ENCODE results near the gene GOPC. TPM values are rescaled to one million over a fixed set of nuclear protein-coding genes. Genes with fewer than 3 reads are reported as not detected.
A peak's percentile ranks its signal among the peaks of the same experiment; 100 is the strongest.
"Not testable (repeated sequence)": the region's sequence is repeated elsewhere in the genome, so short reads cannot be mapped to it uniquely, and the experiment has no call there.

The GOPC gene
- polyA plus RNA-seq = 10 to 100 TPM in 1 of 2 donors, 1 to 10 TPM in 1; 8.6 to 12.1 TPM

DNA sequence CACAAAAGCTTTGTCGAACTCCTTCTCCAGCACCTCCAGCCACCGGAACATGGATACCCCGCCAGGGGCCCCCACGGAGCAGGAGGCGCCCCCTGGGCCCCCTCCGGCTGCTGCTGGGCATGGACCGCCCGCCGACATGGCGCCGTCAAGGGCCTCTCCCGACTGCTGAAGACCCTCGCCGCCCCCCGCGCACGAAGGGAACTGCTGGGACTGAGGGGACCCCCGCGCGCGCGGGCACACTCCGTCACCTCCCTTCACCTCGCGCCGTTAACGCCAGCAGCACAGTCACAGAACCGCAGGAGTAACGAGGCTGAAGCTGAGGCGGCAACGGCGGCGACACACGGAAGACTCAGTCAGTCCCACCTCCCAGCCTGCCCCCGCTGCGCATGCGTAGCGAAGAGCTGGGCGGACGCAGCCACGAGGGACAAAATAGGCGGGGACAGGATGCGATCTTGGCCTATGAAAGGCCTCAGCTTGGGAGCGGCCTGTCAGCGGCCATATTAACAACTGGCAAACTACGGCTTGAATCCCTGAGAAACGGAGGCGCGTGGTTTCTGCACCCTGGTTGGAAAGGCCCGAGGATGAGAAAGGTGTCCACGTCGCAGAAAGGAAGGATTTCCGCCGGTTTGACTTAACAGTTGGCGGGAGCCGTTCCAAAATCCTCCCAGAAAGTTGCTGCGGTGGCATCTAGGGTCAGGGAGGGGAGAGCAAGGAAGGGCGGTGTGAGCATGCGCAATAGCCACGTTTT, at the start of gene GOPC:
TSS of gene GOPC (minus strand) at position 361 of the 748 bp plus-strand sequence. CDS start at position 138, 223 bp downstream.
- H3K27ac ChIP-seq (ENCODE audit: low read depth in 2 of 2, low read length in 1 of 2) = peak within 1 kb of the TSS; percentile 97 to 100
- WGBS, 2 donors = 0 to 1% methylated on average over 60 of the region's 60 CpGs

DNA sequence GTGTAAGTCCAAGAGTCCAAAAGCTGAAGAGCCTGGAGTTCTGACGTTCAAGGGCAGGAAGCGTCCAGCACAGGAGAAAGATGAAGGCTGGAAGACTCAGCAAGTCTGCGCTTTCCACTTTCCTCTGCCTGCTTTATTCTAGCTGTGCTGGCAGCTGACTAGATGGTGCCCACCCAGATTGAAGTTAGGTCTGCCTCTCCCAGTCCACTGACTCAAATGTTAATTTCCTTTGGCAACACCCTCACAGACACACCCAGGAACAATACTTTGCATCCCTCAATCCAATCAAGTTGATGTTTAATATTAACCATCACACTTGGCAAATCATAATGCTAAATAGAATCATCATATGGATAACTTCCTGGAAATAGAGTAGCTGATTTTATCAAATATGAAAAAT, 49.7 kb upstream of the GOPC start:
- not testable (repeated sequence) for H3K27ac ChIP-seq (ENCODE audit: low read depth in 2 of 2, low read length in 1 of 2); H3K4me3 ChIP-seq (ENCODE audit: low read depth in 1 of 2, low read length in 2 of 2); H3K36me3 ChIP-seq (ENCODE audit: control insufficient read depth in 2 of 2, insufficient read depth in 2 of 2, low read length in 1 of 2); H3K9me3 ChIP-seq (ENCODE audit: control insufficient read depth in 2 of 2, insufficient read depth in 1 of 2, low read depth in 1 of 2, low read length in 1 of 2); H3K4me1 ChIP-seq (ENCODE audit: control insufficient read depth in 2 of 2, insufficient read depth in 2 of 2, low read length in 1 of 2); H3K27me3 ChIP-seq (ENCODE audit: control insufficient read depth in 1 of 2, insufficient read depth in 2 of 2, low read length in 2 of 2)
- 76 to 90% methylated on average over 3 of the region's 3 CpGs for WGBS, 2 donors

More for the DNA sequence above, at the start of gene GOPC:
- Histone ChIP-seq H3K4me1 (ENCODE audit: control insufficient read depth in 2 of 2, insufficient read depth in 2 of 2, low read length in 1 of 2) (no peaks in the 10 kb centered on the region), H3K4me3 (ENCODE audit: low read depth in 1 of 2, low read length in 2 of 2) (peak within 1 kb of the TSS; percentile 91 to 95), H3K27me3 (ENCODE audit: control insufficient read depth in 1 of 2, insufficient read depth in 2 of 2, low read length in 2 of 2) (no peaks in the 10 kb centered on the region), H3K36me3 (ENCODE audit: control insufficient read depth in 2 of 2, insufficient read depth in 2 of 2, low read length in 1 of 2) (peaks cover 0 to 2% of the 10 kb centered on the region in 2 donors), H3K9me3 (ENCODE audit: control insufficient read depth in 2 of 2, insufficient read depth in 1 of 2, low read depth in 1 of 2, low read length in 1 of 2) (no peaks in the 10 kb centered on the region)

DNA sequence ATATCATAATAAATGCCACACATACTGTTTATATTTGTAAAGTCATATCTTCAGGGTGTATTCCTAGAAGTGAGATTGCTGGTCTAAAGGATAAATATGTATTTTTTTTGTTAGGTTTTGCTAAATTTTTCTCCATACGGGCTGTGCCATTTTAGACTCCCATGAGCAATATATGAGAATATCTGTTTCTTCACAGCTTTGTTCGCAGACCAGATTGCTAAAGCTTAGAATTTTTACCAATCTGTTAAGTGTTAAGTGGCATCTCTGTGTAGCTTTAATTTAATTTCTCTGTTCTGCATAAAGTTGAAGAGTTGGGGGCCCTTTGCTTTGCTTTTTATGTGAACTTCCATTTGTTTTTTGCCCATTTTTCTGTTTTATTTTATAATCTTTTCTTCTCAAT, 40.7 kb upstream of the GOPC start:
- Histone ChIP-seq H3K4me3 (ENCODE audit: low read depth in 1 of 2, low read length in 2 of 2) (no peak overlapping the region), H3K27ac (ENCODE audit: low read depth in 2 of 2, low read length in 1 of 2) (no peak overlapping the region), H3K27me3 (ENCODE audit: control insufficient read depth in 1 of 2, insufficient read depth in 2 of 2, low read length in 2 of 2) (no peaks in the 10 kb centered on the region), H3K9me3 (ENCODE audit: control insufficient read depth in 2 of 2, insufficient read depth in 1 of 2, low read depth in 1 of 2, low read length in 1 of 2) (peaks cover 0 to 4% of the 10 kb centered on the region in 2 donors), H3K4me1 (ENCODE audit: control insufficient read depth in 2 of 2, insufficient read depth in 2 of 2, low read length in 1 of 2) (no peaks in the 10 kb centered on the region), H3K36me3 (ENCODE audit: control insufficient read depth in 2 of 2, insufficient read depth in 2 of 2, low read length in 1 of 2) (no peaks in the 10 kb centered on the region)
- WGBS, 2 donors = 90 to 92% methylated on average over 2 of the region's 2 CpGs

DNA sequence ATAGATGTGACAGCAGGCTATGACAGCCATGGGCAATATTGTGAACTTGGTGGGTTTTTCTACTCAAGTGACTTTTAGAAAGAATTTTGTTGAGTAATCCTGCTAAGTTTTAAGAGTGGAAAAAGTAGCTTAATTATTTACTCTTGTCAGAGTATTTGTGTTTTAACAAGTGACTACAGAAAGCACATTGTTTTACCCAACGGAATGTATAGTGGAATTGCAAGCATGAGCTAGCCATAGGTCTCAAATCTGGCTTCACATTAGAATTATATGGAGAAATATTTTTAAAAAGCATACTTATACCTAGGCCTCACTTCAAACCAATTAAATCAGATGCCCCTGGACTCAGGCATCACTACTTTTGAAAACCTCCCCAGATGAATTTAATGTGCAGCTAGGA, 35.5 kb upstream of the GOPC start:
- WGBS, 2 donors = 71 to 78% methylated on average over 1 of the region's 1 CpG
- Histone ChIP-seq H3K27ac (ENCODE audit: low read depth in 2 of 2, low read length in 1 of 2) (no peak overlapping the region), H3K4me1 (ENCODE audit: control insufficient read depth in 2 of 2, insufficient read depth in 2 of 2, low read length in 1 of 2) (no peaks in the 10 kb centered on the region), H3K9me3 (ENCODE audit: control insufficient read depth in 2 of 2, insufficient read depth in 1 of 2, low read depth in 1 of 2, low read length in 1 of 2) (no peaks in the 10 kb centered on the region), H3K27me3 (ENCODE audit: control insufficient read depth in 1 of 2, insufficient read depth in 2 of 2, low read length in 2 of 2) (no peaks in the 10 kb centered on the region), H3K36me3 (ENCODE audit: control insufficient read depth in 2 of 2, insufficient read depth in 2 of 2, low read length in 1 of 2) (no peaks in the 10 kb centered on the region), H3K4me3 (ENCODE audit: low read depth in 1 of 2, low read length in 2 of 2) (no peak overlapping the region)

DNA sequence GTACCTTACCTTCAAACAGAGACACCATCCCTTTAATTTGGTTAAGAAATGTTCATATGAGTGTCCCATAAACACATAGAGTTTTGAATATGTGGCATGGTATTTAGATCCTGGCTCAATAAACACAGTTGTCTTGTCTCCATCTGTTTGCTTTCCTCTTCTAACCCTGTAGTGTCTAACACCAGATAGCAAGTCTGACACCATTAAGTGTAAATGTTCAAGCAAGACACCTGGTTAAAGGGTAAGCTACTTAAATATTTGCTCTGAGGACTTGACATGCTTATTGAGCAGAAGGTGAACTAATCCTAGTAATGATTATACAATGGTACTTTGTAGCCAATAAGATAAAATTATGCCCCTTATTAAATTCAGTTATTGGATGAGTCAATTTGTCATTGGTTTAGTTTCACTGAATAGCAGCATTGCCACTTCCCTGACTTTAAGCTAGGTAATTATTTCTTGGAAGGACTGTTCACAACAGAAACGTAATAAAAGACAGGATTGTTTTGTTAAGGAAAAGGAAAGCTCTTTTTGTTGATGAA, 26.9 kb upstream of the GOPC start:
- Histone ChIP-seq H3K9me3 (ENCODE audit: control insufficient read depth in 2 of 2, insufficient read depth in 1 of 2, low read depth in 1 of 2, low read length in 1 of 2) (no peaks in the 10 kb centered on the region), H3K27ac (ENCODE audit: low read depth in 2 of 2, low read length in 1 of 2) (no peak overlapping the region), H3K36me3 (ENCODE audit: control insufficient read depth in 2 of 2, insufficient read depth in 2 of 2, low read length in 1 of 2) (no peaks in the 10 kb centered on the region), H3K4me3 (ENCODE audit: low read depth in 1 of 2, low read length in 2 of 2) (no peak overlapping the region), H3K4me1 (ENCODE audit: control insufficient read depth in 2 of 2, insufficient read depth in 2 of 2, low read length in 1 of 2) (no peaks in the 10 kb centered on the region), H3K27me3 (ENCODE audit: control insufficient read depth in 1 of 2, insufficient read depth in 2 of 2, low read length in 2 of 2) (no peaks in the 10 kb centered on the region)
- WGBS, 2 donors = 42 to 47% methylated on average over 1 of the region's 1 CpG

DNA sequence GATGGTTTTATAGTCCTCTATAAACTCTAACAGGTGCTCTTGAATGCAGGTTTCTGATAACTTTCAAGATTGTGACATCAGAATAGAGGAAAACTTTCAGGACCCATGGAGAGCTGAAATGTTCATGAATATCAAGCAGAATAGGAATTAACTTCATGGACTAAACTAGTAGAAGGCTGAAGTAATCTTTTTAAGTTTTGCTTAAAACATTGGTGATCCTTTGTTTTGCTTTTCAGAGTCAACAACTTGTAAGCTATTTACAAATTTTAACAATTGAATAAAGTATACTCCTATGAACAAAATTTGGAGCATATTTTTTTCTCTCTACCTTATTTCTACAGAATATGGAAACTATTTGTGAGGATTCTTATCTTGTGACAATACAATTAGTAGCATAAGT, 25.2 kb upstream of the GOPC start:
- Histone ChIP-seq H3K27ac (ENCODE audit: low read depth in 2 of 2, low read length in 1 of 2) (no peak overlapping the region), H3K4me1 (ENCODE audit: control insufficient read depth in 2 of 2, insufficient read depth in 2 of 2, low read length in 1 of 2) (no peaks in the 10 kb centered on the region), H3K27me3 (ENCODE audit: control insufficient read depth in 1 of 2, insufficient read depth in 2 of 2, low read length in 2 of 2) (no peaks in the 10 kb centered on the region), H3K36me3 (ENCODE audit: control insufficient read depth in 2 of 2, insufficient read depth in 2 of 2, low read length in 1 of 2) (no peaks in the 10 kb centered on the region), H3K4me3 (ENCODE audit: low read depth in 1 of 2, low read length in 2 of 2) (no peak overlapping the region), H3K9me3 (ENCODE audit: control insufficient read depth in 2 of 2, insufficient read depth in 1 of 2, low read depth in 1 of 2, low read length in 1 of 2) (no peaks in the 10 kb centered on the region)

DNA sequence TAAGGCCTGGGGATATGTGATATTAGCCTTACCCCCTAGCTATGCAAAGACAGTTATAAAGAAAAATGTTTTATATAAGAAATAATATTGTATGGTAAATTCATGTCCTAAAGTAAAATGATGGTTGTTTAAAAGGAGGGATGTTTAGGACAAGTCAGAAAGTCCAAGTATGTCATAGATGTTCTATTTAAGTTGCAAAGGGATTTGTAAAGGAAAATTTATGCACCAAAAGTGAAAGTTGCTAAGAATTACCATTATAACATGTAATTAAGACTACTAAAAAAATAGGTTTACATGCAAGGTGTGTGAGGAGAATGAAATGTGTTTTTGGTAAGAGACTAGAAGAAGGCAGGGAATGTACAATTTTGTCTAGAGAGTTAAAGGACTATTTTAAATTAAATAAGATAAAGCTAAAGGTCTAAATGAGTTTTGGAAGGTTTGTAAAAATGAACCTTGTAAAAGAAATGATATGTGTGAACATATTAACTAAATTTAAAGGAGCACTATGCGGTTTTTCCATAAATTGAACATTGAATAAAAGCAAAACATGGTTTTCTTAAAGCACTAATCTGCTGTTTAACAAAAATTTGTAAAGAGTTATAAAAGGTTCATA, 22.7 kb upstream of the GOPC start:
- 73 to 91% methylated on average over 1 of the region's 1 CpG for WGBS, 2 donors
- Histone ChIP-seq H3K4me1 (ENCODE audit: control insufficient read depth in 2 of 2, insufficient read depth in 2 of 2, low read length in 1 of 2) (no peaks in the 10 kb centered on the region), H3K4me3 (ENCODE audit: low read depth in 1 of 2, low read length in 2 of 2) (no peak overlapping the region)

DNA sequence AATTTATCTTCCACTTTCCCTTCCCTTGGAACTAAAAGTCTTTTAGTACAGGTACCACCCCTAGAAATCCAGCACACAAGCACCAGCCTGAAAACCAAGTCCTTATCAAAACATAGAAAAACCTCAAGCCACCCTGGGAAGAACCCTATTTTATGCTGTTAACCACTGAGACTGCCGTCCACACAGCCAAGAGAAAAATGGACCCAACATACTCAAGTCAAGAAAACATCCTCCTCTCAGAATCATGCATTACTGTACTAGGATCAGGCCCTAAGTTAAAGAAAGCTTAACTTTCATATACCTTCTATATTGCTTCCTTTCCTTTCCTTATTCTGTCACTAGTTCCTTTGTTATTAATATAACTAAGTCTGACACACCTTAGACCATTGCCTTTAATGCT, 16.9 kb upstream of the GOPC start:
- Histone ChIP-seq H3K9me3 (ENCODE audit: control insufficient read depth in 2 of 2, insufficient read depth in 1 of 2, low read depth in 1 of 2, low read length in 1 of 2) (no peaks in the 10 kb centered on the region), H3K36me3 (ENCODE audit: control insufficient read depth in 2 of 2, insufficient read depth in 2 of 2, low read length in 1 of 2) (no peaks in the 10 kb centered on the region), H3K4me3 (ENCODE audit: low read depth in 1 of 2, low read length in 2 of 2) (no peak overlapping the region), H3K4me1 (ENCODE audit: control insufficient read depth in 2 of 2, insufficient read depth in 2 of 2, low read length in 1 of 2) (no peaks in the 10 kb centered on the region), H3K27ac (ENCODE audit: low read depth in 2 of 2, low read length in 1 of 2) (no peak overlapping the region), H3K27me3 (ENCODE audit: control insufficient read depth in 1 of 2, insufficient read depth in 2 of 2, low read length in 2 of 2) (no peaks in the 10 kb centered on the region)
- WGBS, 2 donors = 82 to 88% methylated on average over 1 of the region's 1 CpG

More for the DNA sequence above, 22.7 kb upstream of the GOPC start:
- H3K27ac ChIP-seq (ENCODE audit: low read depth in 2 of 2, low read length in 1 of 2) = no peak overlapping the region
- no peaks in the 10 kb centered on the region for H3K9me3 ChIP-seq (ENCODE audit: control insufficient read depth in 2 of 2, insufficient read depth in 1 of 2, low read depth in 1 of 2, low read length in 1 of 2)
- no peaks in the 10 kb centered on the region for H3K27me3 ChIP-seq (ENCODE audit: control insufficient read depth in 1 of 2, insufficient read depth in 2 of 2, low read length in 2 of 2)
- no peaks in the 10 kb centered on the region for H3K36me3 ChIP-seq (ENCODE audit: control insufficient read depth in 2 of 2, insufficient read depth in 2 of 2, low read length in 1 of 2)

DNA sequence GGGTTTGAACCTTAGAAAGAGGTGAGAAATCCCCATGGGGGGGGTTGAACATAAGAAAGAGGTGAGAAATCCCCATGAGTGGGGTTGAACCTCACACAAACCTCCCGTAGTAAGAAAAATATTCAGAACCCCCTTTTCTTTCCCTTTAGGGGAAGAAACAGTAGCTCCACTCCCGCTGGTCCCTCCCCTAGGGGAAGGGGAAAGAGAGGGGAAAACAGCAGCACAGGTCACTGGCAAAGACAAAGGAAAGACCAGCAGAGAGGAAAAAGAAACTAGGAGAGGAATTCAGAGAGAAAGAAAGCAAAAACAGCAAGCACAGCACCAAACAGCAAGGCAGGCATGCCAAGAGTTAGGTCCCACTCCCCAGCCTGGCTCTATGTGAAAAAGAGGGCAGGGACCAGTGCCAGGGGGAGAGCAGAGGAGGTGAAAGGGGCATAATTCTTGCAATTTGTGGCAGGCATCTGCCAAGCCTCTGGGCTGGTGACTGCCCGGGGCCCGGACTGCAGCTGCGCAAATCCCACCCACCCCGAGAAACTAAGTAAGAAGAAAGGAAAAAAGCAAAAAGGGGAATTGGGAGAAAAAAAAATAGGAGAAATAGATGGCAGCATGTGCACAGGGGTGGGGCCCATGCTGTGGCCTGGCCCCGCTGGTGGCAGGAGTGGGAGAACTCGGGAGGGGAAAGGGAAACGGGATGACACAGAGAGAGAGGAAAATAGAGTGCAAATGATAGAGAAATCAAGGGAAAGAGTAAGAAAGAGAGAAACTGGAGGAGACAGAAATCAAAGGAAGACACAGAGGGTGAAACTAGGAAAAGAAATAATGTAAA, 15.1 kb upstream of the GOPC start:
- Histone ChIP-seq H3K27ac (ENCODE audit: low read depth in 2 of 2, low read length in 1 of 2) (no peak overlapping the region), H3K4me3 (ENCODE audit: low read depth in 1 of 2, low read length in 2 of 2) (no peak overlapping the region), H3K4me1 (ENCODE audit: control insufficient read depth in 2 of 2, insufficient read depth in 2 of 2, low read length in 1 of 2) (no peaks in the 10 kb centered on the region), H3K27me3 (ENCODE audit: control insufficient read depth in 1 of 2, insufficient read depth in 2 of 2, low read length in 2 of 2) (no peaks in the 10 kb centered on the region), H3K36me3 (ENCODE audit: control insufficient read depth in 2 of 2, insufficient read depth in 2 of 2, low read length in 1 of 2) (no peaks in the 10 kb centered on the region), H3K9me3 (ENCODE audit: control insufficient read depth in 2 of 2, insufficient read depth in 1 of 2, low read depth in 1 of 2, low read length in 1 of 2) (no peaks in the 10 kb centered on the region)
- WGBS, 2 donors = 89 to 90% methylated on average over 9 of the region's 9 CpGs
